Measurements from ENCODE around the gene FRMD4A. TPM values are rescaled to one million over a fixed set of nuclear protein-coding genes. Genes with fewer than 3 reads are reported as not detected.

The FRMD4A gene
- total RNA-seq, 1 donor from 2014 or later, result 0.64 TPM

DNA sequence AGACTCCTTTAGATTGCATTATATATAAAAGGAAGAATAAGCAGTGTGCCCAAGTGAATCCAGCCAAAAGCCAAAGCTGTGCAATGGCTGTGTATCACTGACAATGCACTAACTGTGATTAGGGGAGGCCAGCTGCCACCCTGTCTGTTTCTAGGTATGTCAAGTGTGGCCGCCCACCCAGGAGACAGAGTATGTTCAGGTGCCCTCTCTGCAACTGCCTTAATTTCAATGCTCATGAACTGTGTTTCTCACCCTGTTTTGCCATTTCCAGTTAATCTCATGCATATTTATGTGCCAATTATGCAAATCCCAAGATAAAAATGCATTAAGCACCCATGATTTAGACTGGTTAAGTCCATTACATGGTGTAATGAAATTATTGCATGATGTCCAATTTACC lies 159.4 kb downstream of the FRMD4A start:
- intact Hi-C loops (cut with micrococcal nuclease), result no loop called here
- no peak for TF ChIP-seq CTCF (IDR thresholded peaks at IDR 0.05)
- Mint-ChIP-seq H3K27ac (no peak overlapping the region), H3K4me3 (no peak overlapping the region), H3K27me3 (peaks cover 79% of the 10 kb centered on the region), H3K9me3 (no peaks in the 10 kb centered on the region), H3K4me1 (peaks cover 19% of the 10 kb centered on the region), H3K36me3 (ENCODE audit: low read depth) (no peaks in the 10 kb centered on the region)
- ATAC-seq (ENCODE audit: low read depth) (no peak), DNase-seq (no peak)
- POLR2A ChIA-PET, result interaction anchor here (0.5 kb wide), 1 partner anchor 355 kb away, joined by 5 read pairs; no protein-coding TSS in a partner anchor
- CTCF ChIA-PET, result no interaction called here

GRCh38 chr10:14163377-14164086 lies 167.2 kb downstream of the FRMD4A start:
- DNase-seq (no peak), ATAC-seq (ENCODE audit: low read depth) (no peak)
- no peak for TF ChIP-seq CTCF (IDR thresholded peaks at IDR 0.05)
- H3K27ac Mint-ChIP-seq, result no peak overlapping the region
- ChIA-PET POLR2A (no interaction called here), CTCF (no interaction called here)
- no peaks in the 10 kb centered on the region for H3K9me3 Mint-ChIP-seq
- H3K4me1 Mint-ChIP-seq, result no peaks in the 10 kb centered on the region
- peaks cover 46% of the 10 kb centered on the region for H3K27me3 Mint-ChIP-seq
- intact Hi-C loops (cut with micrococcal nuclease), result no loop called here
- no peaks in the 10 kb centered on the region for H3K36me3 Mint-ChIP-seq (ENCODE audit: low read depth)
- no peak overlapping the region for H3K4me3 Mint-ChIP-seq

DNA sequence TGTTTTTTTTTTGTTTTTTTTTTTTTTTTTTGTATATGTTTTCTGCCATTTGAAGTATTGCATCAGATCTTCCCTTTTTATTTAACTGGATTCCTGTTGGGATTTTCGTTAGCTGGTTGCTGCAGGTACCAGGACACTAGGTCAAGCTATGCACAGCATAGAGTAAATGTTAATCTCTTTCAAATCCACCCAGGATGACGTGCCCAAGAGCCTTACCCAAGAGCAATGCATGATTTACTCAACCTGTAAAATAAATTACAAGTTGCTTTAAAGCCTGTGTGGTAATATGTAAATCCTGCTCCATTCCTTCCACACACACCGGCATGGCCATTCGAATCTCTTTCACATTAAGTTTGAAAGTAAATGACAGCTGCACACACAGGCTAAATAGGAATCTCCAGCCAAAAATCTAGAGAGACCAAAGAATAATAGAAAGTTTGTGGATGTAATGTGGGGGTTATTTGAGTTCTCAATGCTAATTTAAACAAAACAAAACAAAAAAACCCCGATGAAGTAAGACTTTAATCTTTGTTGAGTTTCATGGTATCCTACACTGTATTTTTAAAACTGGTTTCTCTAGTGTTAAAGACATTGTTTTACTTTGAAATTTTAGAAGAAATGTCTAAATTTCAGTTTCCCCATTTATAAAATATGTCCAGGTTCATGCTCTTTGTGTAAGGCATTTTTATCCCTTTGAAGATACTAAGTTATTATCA lies 167.9 kb downstream of the FRMD4A start:
- POLR2A ChIA-PET, result no interaction called here
- no peaks in the 10 kb centered on the region for H3K9me3 Mint-ChIP-seq
- H3K36me3 Mint-ChIP-seq (ENCODE audit: low read depth), result no peaks in the 10 kb centered on the region
- H3K4me1 Mint-ChIP-seq, result no peaks in the 10 kb centered on the region
- no peak for TF ChIP-seq CTCF (IDR thresholded peaks at IDR 0.05)
- CTCF ChIA-PET, result no interaction called here
- DNase-seq (no peak), ATAC-seq (ENCODE audit: low read depth) (no peak)
- intact Hi-C loops (cut with micrococcal nuclease), result no loop called here
- no peak overlapping the region for H3K4me3 Mint-ChIP-seq
- H3K27me3 Mint-ChIP-seq, result peaks cover 43% of the 10 kb centered on the region
- no peak overlapping the region for H3K27ac Mint-ChIP-seq

DNA sequence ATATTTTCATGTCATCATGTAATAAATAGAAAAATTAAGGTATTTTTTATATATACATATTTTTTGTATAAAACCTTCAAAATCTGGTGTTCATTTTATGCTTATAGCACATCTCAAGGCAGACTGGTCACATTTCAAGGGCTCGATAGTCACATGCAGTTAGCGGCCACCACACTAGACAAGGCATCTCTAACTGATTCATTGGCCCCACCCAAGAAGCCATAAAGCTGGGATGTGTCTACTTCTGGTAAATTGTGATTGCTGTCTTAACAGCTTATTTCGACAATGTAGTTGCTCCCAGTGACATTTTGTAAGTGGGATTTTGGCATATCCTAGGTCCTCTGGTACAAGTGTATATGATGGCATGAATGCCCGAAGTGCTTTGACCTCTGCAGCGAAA lies 168.7 kb downstream of the FRMD4A start:
- ChIA-PET CTCF (no interaction called here), POLR2A (no interaction called here)
- DNase-seq, result no peak
- Mint-ChIP-seq H3K4me3 (no peak overlapping the region), H3K4me1 (no peaks in the 10 kb centered on the region), H3K9me3 (no peaks in the 10 kb centered on the region), H3K27ac (no peak overlapping the region), H3K27me3 (peaks cover 44% of the 10 kb centered on the region), H3K36me3 (ENCODE audit: low read depth) (no peaks in the 10 kb centered on the region)
- no peak for TF ChIP-seq CTCF (IDR thresholded peaks at IDR 0.05)
- no peak for ATAC-seq (ENCODE audit: low read depth)
- intact Hi-C loops (cut with micrococcal nuclease), result no loop called here

DNA sequence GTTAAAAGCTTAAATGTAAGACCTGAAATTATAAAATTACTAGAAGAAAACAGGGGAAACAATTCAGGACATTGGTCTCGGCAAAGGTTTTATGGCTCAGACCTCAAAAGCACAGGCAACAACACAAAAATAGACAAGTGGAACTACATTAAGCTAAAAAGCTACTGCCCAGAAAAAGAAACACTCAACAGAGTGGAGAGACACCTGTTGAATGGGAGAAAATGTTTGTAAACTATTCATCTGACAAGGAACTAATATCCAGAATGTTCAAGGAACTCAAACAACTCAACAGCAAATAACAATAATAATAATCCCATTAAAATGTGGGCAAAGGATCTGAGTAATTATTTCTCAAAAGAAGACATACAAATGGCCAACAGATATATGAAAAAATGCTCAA lies 170.4 kb downstream of the FRMD4A start:
- Mint-ChIP-seq H3K4me3 (no peak overlapping the region), H3K27me3 (peaks cover 40% of the 10 kb centered on the region), H3K27ac (no peak overlapping the region), H3K4me1 (no peaks in the 10 kb centered on the region), H3K36me3 (ENCODE audit: low read depth) (no peaks in the 10 kb centered on the region), H3K9me3 (peaks cover 7% of the 10 kb centered on the region)
- POLR2A ChIA-PET, result no interaction called here
- CTCF ChIA-PET, result no interaction called here
- DNase-seq, result no peak
- ATAC-seq (ENCODE audit: low read depth), result no peak
- no peak for TF ChIP-seq CTCF (IDR thresholded peaks at IDR 0.05)
- intact Hi-C loops (cut with micrococcal nuclease), result no loop called here

All from activated B cell treated with CpG ODN at 0.5 μM for 24 hours (primary cell).